GM19193 (cell line): ENCODE data around the gene SLC26A5.

Experiments used
- POLR2A ChIP-seq: IDR thresholded peaks from 4 replicates; pipeline ENCODE4 v1.6.1; 2011; ENCODE audit not compliant: insufficient read depth, insufficient read length; ENCODE audit errors: extremely low read depth

The SLC26A5 gene

DNA sequence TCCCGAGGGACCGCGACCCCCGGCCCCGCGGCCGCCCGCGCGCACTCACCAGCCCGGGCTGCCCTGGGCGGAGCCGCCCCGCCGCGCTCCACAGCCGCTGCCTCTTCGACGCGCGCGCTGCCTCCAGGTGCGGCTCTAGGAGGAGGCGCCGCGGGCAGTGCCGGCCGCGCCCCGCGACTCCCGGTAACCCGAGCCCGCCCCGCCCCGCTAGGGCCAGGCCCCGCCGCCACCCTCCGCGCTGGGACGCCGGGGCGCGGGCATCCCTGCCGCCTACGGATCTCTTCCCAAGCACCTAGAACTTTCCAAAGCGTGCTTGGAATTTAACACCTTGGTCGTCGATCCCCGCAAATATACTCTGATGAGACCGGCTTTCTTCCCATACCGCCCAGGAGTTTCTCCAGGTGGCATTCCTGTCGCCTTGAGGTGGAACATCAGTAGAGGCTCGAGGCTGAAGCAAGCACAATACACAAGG lies at the start of gene SLC26A5:
Gene SLC26A5, minus strand, starts transcription at position 159 of the 472 bp plus-strand sequence. CDS start 24,693 bp downstream, outside the sequence.
- TF ChIP-seq POLR2A, result no peak

DNA sequence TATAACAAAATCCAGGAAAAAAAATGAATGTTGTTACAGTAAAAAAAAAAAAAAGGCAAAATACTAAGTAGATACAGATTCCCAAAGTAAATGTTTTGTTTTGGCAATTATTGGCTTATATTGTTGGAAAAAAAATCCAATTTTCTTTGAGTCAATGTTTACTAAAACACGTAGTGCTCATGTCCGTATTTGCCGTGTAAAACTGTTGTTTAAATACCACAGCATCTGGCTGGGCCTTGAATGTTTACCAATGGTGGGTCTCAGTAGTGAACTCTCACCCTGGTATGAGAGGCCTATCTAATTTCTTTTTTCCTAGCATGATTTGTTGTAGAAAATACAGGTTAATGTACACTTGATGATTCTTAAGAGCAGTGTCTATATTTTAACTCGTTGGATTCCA lies 41.4 kb upstream of the SLC26A5 start:
- TF ChIP-seq POLR2A, result no peak

- no peak for TF ChIP-seq POLR2A
Observed at GRCh38 chr7:103480771-103481170, 34.8 kb upstream of the SLC26A5 start.

- no peak for TF ChIP-seq POLR2A
Observed at GRCh38 chr7:103474956-103475355, 28.9 kb upstream of the SLC26A5 start.

DNA sequence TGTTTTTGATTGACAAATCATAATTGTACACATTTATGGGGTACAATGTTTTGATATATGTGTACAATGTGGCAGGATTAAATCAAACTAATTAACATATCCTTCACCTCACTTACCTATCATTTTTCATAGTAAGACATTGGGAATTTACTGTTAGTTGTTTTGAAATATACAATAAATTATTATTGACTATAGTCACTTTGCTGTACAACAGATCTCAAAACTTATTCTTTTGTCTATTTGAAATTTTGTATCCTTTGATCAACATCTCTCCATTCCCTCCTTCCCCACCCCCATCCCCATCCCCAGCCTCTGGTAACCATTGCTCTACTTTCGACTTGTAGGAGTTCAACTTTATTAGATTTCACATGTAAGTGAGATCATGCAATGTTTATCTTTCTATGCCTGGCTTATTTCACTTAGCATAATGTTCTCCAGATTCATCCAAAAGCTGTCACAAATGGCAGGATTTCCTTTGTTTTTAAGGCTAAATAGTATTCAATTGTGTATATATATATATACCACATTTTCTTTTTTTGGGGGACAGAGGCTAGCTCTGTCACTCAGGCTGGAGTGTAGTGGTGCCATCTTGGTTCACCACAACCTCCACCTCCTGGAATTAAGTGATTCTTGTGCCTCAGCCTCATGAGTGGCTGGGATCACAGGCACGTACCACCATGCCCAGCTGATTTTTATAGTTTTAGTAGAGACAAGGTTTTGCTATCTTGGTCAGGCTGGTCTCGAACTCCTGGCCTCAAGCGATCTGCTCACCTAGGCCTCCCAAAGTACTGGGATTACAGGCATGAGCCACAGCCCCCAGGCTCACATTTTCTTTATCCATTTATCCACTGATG lies 23.3 kb upstream of the SLC26A5 start:
- no peak for TF ChIP-seq POLR2A

DNA sequence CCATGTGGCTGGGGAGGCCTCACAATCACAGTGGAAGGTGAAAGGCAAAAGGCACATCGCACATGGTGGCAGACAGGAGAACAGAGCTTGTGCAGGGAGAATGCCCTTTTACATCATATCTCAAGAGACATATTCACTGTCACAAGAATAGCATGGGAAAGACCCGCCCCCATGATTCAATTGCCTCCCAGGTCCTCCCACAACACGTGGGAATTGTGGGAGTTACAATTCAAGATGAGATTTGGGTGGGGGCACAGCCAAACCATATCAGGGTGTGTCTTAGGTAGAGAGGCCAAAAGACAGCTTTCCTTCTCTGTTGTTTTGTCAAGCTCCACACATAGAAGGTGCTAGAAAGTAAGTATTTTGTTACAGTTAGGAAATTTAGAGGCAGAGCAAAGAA lies 20.8 kb upstream of the SLC26A5 start:
- TF ChIP-seq POLR2A, result no peak

DNA sequence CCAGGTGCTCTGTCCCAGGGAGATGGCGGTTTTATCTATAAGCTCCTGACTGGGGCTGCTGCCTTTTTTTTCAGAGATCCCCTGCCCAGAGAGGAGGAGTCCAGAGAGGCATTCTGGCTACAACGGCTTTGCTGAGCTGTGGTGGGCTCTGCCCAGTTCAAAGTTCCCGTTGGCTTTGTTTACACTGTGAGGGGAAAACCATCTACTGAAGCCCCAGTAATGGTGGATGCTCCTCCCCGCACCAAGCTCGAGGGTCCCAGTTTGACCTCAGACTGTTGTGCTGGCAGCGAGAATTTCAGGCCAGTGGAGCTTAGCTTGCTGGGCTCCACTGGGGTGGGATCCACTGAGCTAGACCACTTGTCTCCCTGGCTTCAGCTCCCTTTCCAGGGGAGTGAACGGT lies 16.4 kb upstream of the SLC26A5 start:
- TF ChIP-seq POLR2A, result no peak

DNA sequence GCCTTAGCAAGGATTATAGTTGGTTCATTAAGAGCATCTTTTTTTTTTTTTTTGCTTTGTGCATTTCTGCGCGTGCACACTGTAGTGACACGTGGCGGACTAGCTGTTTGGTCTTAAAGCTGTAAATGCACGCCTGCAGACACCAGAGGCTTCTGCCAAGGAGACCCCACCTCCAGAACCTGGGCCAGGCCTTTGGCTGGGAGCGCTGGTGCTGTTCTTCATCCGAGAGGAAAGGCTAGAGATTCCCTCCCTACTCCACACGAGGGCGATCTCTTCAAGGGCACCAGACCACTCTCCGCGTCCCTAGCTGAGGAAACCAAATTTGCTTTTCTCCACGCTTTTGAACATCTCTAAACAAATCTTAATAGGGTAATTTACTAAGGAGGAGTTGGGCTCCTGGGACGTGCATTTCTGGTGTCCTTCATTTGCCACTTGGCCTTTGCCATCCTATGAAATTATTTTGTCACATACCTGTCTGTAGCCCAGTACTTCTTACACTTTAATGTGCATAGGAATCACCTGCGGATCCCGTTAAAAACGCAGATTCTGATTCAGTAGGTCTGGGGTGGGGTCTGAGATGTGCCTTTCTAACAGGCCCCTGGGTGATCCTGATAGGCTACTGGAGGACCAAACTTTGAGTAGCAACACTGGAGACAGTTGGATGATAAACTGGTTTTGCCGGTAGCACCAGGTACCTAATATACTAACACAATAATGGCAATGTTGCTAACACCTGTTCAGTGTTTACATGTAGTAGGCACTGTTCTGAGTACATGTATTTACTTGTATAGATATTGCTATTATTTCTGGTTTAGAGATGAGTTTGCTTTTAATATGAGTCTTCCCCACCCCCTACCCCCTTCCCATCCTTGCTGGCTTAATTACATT lies 1.3 kb upstream of the SLC26A5 start:
- TF ChIP-seq POLR2A, result no peak

DNA sequence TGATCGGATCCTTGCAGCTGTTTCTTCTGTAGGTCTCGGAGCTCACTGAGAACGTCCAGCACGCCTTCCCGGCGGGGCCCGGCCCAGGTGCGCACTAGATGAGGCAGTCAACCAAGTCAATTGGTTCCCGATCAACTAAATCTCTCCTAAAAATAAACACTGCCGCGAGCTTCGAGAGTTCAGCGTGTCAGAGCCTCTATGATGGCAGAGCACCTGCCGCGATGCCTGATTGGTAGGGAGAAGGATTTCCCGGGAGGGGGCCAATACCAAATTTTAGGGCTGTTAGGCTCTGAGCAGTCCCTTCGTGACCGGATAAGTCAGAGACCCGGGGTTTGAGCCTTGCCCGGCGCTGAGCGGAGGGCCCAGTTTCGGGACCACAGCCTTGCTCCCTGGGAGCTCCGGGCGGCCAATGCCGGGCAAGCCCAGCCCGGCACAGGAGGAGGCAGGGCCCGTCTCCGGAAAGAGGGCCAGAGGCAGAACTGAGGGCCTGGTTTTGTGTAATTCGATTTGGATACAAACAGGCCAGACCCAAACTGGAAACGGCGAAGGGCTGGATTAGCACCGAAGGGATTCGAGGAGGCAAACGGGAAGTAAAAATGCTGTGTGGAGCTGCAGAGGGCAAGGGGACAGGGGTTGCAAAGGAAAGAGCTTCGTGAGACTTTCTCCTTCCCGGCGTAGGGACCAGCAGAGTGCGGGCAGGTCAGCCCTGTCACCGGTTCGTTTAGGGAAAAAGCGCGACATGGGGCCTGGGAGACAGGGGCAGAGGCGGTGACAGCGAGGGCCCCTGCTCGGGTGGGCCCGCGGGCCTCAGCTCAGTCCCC lies 569 bp downstream of the SLC26A5 start:
- TF ChIP-seq POLR2A, result no peak

DNA sequence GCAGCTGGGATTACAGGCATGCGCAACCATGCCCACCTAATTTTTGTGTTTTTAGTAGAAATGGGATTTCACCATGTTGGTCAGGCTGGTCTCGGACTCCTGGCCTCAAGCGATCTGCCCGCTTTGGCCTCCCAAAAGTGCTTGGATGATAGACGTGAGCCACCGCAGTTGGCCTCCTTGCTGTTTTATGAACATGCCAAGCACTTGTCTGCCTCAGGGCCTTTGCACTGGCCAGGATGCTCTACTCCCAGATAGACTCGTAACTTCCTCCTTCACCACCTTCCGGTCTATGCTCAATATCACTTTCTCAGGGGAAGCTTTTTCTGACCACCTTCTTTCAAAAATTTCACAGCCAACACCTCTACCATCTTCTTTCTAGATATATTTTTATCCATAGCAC lies 6.3 kb downstream of the SLC26A5 start:
- TF ChIP-seq POLR2A, result no peak

DNA sequence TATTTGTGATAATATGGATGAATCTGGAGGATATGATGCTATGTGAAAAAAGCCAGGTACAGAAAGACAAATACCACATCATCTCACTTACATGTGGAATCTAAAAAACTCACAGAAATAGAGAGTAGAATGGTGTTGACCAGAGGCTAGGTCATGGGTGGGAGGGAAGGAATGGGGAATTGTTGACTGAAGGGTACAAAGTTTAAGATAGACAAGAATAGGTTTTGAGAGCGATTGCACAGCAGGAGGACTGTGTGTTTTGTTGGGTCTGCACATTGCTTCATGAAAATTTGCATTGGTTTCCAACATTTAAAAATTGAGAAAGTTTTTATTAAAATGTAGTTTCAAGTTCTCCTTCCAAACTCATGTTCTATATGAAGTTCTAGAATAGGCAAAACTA lies 8.4 kb downstream of the SLC26A5 start:
- TF ChIP-seq POLR2A, result no peak

DNA sequence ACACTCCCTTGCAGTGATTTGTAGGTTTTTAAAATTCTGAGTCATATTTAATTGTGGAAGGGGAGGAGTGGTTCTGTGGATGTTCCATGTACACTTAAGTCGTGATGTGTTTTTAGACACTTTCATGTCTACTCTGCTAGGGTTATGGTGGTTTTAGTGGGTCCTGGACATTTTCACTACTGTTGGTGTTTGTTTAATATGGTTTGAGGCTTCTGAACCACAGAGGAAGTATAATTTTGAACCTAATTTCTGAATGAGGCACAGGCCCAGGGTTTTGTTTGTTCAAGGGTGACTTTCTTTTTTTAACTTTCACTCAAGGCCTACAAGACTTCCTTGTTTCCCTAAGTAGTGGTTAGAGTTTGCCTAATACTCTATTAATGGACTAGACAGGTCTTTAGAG lies 13.3 kb downstream of the SLC26A5 start:
- TF ChIP-seq POLR2A, result no peak

DNA sequence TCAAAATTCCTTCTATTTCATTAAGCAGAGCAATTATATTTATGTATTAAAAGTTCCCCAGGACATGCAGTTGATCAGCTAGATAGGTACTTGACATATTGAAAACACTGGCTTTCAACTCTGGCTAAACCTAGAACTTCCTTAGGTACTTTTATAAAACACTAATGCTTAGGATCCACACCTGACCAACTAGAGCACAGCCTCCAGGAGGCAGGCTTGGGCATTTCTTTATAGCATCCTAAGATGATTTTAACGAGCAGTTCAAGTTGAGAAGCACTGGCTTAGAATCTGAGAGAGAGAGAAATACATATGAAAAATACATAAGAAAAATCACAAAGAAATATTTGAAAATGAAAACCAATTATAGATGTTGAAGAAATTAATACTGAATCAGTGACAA lies 20.8 kb downstream of the SLC26A5 start:
- no peak for TF ChIP-seq POLR2A

GRCh38 chr7:103423467-103424179 lies 22.4 kb downstream of the SLC26A5 start:
- TF ChIP-seq POLR2A, result no peak
